ENCODE measurements around the gene SPSB1. TPM values are rescaled to one million over a fixed set of nuclear protein-coding genes. Genes with fewer than 3 reads are reported as not detected.

Gene SPSB1
- total RNA-seq, 4 donors from 2014 or later = 40.0 to 82.1 (median 52.6) TPM

GRCh38 chr1:9267827-9268581 is 24.7 kb upstream of the SPSB1 start:
- 79 to 82% methylated on average over 2 to 7 of the region's 7 CpGs for WGBS, 2 donors (ENCODE audit: low coverage in 1 of 2)
- Histone ChIP-seq H3K4me1 (peaks cover 0 to 17% (median 10%) of the 10 kb centered on the region in 4 donors), H3K9me3 (no peaks in the 10 kb centered on the region), H3K36me3 (peaks cover 0 to 9% (median 0%) of the 10 kb centered on the region in 4 donors), H3K27ac (no peak overlapping the region), H3K27me3 (no peaks in the 10 kb centered on the region), H3K4me3 (no peak overlapping the region)
- intact Hi-C loops (cut with DNase I; ENCODE audit: low total_unique reads) = loop anchor here (5.0 to 10.0 kb wide), 2 partner anchors 219 to 307 kb away; no protein-coding TSS in a partner anchor
- no peak for TF ChIP-seq POLR2A (IDR thresholded peaks at IDR 0.05)
- TF ChIP-seq CTCF (IDR thresholded peaks at IDR 0.05) = no peak
- no peak for TF ChIP-seq POLR2AphosphoS5 (IDR thresholded peaks at IDR 0.05)
- no peak for TF ChIP-seq EP300 (IDR thresholded peaks at IDR 0.05; ENCODE audit: low read depth)
- DNase-seq = no peak
- in situ Hi-C loops (cut with MboI; ENCODE audit: low pct_ligation_motif_present in 1 of 4, low pct_unique_long_range_greater_than_20kb in 1 of 4, low sequenced_read_pairs in 3 of 4) = no loop called here

GRCh38 chr1:9269078-9269501 is 23.6 kb upstream of the SPSB1 start:
- in situ Hi-C loops (cut with MboI; ENCODE audit: low pct_ligation_motif_present in 1 of 4, low pct_unique_long_range_greater_than_20kb in 1 of 4, low sequenced_read_pairs in 3 of 4) = no loop called here

GRCh38 chr1:9269721-9270120 is 23.0 kb upstream of the SPSB1 start:
- TF ChIP-seq POLR2A (IDR thresholded peaks at IDR 0.05) (no peak), POLR2AphosphoS5 (IDR thresholded peaks at IDR 0.05) (no peak), EP300 (IDR thresholded peaks at IDR 0.05; ENCODE audit: low read depth) (no peak), CTCF (IDR thresholded peaks at IDR 0.05) (no peak)
- in situ Hi-C loops (cut with MboI; ENCODE audit: low pct_ligation_motif_present in 1 of 4, low pct_unique_long_range_greater_than_20kb in 1 of 4, low sequenced_read_pairs in 3 of 4) = loop anchor here in 1 of 4 donors (10.0 kb wide), 1 partner anchor 185 kb away; no protein-coding TSS in a partner anchor
- no peaks in the 10 kb centered on the region for H3K9me3 ChIP-seq
- intact Hi-C loops (cut with DNase I; ENCODE audit: low total_unique reads) = loop anchor here (5.0 to 10.0 kb wide), 2 partner anchors 218 to 305 kb away; no protein-coding TSS in a partner anchor
- DNase-seq = no peak
- 83% methylated on average over 12 of the region's 12 CpGs; no CpG with 5 or more reads in 1 of the 2 donors for WGBS, 2 donors (ENCODE audit: low coverage in 1 of 2)
- H3K36me3 ChIP-seq = peaks cover 0 to 7% (median 0%) of the 10 kb centered on the region in 4 donors
- H3K27me3 ChIP-seq = no peaks in the 10 kb centered on the region
- H3K4me1 ChIP-seq = peaks cover 0 to 17% (median 10%) of the 10 kb centered on the region in 4 donors
- H3K4me3 ChIP-seq = no peak overlapping the region
- H3K27ac ChIP-seq = no peak overlapping the region

More at GRCh38 chr1:9269078-9269501, 23.6 kb upstream of the SPSB1 start:
- no peak overlapping the region for H3K4me3 ChIP-seq
- no peak overlapping the region for H3K27ac ChIP-seq
- H3K9me3 ChIP-seq = no peaks in the 10 kb centered on the region
- H3K4me1 ChIP-seq = peaks cover 0 to 17% (median 10%) of the 10 kb centered on the region in 4 donors
- no peaks in the 10 kb centered on the region for H3K27me3 ChIP-seq
- TF ChIP-seq POLR2A (IDR thresholded peaks at IDR 0.05) = no peak
- no peak for TF ChIP-seq EP300 (IDR thresholded peaks at IDR 0.05; ENCODE audit: low read depth)
- no peak for TF ChIP-seq CTCF (IDR thresholded peaks at IDR 0.05)
- TF ChIP-seq POLR2AphosphoS5 (IDR thresholded peaks at IDR 0.05) = no peak
- H3K36me3 ChIP-seq = peaks cover 0 to 9% (median 0%) of the 10 kb centered on the region in 4 donors
- intact Hi-C loops (cut with DNase I; ENCODE audit: low total_unique reads) = loop anchor here (5.0 to 10.0 kb wide), 2 partner anchors 218 to 306 kb away; no protein-coding TSS in a partner anchor
- no peak for DNase-seq
- 80 to 89% methylated on average over 1 to 17 of the region's 17 CpGs for WGBS, 2 donors (ENCODE audit: low coverage in 1 of 2)

GRCh38 chr1:9270290-9270883 is 22.3 kb upstream of the SPSB1 start:
- in situ Hi-C loops (cut with MboI; ENCODE audit: low pct_ligation_motif_present in 1 of 4, low pct_unique_long_range_greater_than_20kb in 1 of 4, low sequenced_read_pairs in 3 of 4) = loop anchor here in 1 of 4 donors (10.0 kb wide), 1 partner anchor 184 kb away; no protein-coding TSS in a partner anchor
- no peak for DNase-seq
- H3K36me3 ChIP-seq = peaks cover 0 to under 1% (median 0%) of the 10 kb centered on the region in 4 donors
- no peaks in the 10 kb centered on the region for H3K27me3 ChIP-seq
- H3K4me3 ChIP-seq = no peak overlapping the region
- no peak overlapping the region for H3K27ac ChIP-seq
- H3K9me3 ChIP-seq = no peaks in the 10 kb centered on the region
- WGBS, 2 donors (ENCODE audit: low coverage in 1 of 2) = 60 to 63% methylated on average over 5 to 12 of the region's 15 CpGs
- TF ChIP-seq POLR2AphosphoS5 (IDR thresholded peaks at IDR 0.05) (no peak), CTCF (IDR thresholded peaks at IDR 0.05) (no peak), EP300 (IDR thresholded peaks at IDR 0.05; ENCODE audit: low read depth) (no peak), POLR2A (IDR thresholded peaks at IDR 0.05) (no peak)
- intact Hi-C loops (cut with DNase I; ENCODE audit: low total_unique reads) = no loop called here
- peaks cover 0 to 20% (median 11%) of the 10 kb centered on the region in 4 donors for H3K4me1 ChIP-seq
